Measurements from ENCODE around the gene GAS6.

DNA sequence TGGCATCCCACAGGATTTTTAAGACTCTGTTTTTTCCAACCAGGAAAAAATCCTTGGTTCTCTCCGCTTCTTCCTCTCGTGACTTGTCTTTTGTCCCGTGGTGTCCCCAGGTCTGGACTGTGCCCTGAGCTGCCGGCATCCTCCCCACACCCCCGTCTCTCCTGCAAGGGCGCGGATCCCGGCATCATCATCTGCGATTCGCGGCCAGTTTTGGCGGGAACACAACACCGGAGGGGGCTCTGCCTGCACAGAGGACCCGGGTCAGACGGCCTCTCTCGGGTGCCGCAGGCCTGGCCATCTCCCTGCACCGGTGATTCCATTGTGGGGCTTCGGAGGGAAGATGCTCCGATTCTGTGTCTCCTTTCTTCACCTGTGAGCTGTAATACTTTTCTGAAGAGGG, 18.8 kb upstream of the GAS6 start:
- TF ChIP-seq ZNF384 (IDR thresholded peaks at IDR 0.05): no peak
- no peak for TF ChIP-seq FOXK2 (IDR thresholded peaks at IDR 0.05)
- no peak for TF ChIP-seq HDGF (IDR thresholded peaks at IDR 0.05; ENCODE audit: borderline replicate concordance)
- no peak for TF ChIP-seq ELF4 (IDR thresholded peaks at IDR 0.05)
- TF ChIP-seq NFRKB (IDR thresholded peaks at IDR 0.05): no peak
- TF ChIP-seq FOXA1 (IDR thresholded peaks at IDR 0.05): no peak
- TF ChIP-seq SUZ12 (IDR thresholded peaks at IDR 0.05): no peak
- no peak for TF ChIP-seq TARDBP (IDR thresholded peaks at IDR 0.05)
